ENCODE data around the gene NUDT9. TPM values are rescaled to one million over a fixed set of nuclear protein-coding genes. Genes with fewer than 3 reads are reported as not detected.
"Not testable (repeated sequence)": the region's sequence is repeated elsewhere in the genome, so short reads cannot be mapped to it uniquely, and the experiment has no call there.

Gene NUDT9
- total RNA-seq, 1 donor from 2014 or later: 20.6 TPM

- Histone ChIP-seq H3K4me3 (no peak overlapping the region), H3K4me1 (no peaks in the 10 kb centered on the region), H3K27me3 (no peaks in the 10 kb centered on the region), H3K36me3 (no peaks in the 10 kb centered on the region), H3K27ac (no peak overlapping the region), H3K9me3 (no peaks in the 10 kb centered on the region)
- DNase-seq (ENCODE audit: extremely low spot score in 2 of 2): no peak
- intact Hi-C loops (cut with DNase I): no loop called here
- TF ChIP-seq, protein P1, sequence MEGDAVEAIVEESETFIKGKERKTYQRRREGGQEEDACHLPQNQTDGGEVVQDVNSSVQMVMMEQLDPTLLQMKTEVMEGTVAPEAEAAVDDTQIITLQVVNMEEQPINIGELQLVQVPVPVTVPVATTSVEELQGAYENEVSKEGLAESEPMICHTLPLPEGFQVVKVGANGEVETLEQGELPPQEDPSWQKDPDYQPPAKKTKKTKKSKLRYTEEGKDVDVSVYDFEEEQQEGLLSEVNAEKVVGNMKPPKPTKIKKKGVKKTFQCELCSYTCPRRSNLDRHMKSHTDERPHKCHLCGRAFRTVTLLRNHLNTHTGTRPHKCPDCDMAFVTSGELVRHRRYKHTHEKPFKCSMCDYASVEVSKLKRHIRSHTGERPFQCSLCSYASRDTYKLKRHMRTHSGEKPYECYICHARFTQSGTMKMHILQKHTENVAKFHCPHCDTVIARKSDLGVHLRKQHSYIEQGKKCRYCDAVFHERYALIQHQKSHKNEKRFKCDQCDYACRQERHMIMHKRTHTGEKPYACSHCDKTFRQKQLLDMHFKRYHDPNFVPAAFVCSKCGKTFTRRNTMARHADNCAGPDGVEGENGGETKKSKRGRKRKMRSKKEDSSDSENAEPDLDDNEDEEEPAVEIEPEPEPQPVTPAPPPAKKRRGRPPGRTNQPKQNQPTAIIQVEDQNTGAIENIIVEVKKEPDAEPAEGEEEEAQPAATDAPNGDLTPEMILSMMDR (IDR thresholded peaks at IDR 0.05): no peak
- TF ChIP-seq POLR2AphosphoS5 (IDR thresholded peaks at IDR 0.05; ENCODE audit: insufficient read depth in 1 of 2, low read depth in 1 of 2) (no peak), POLR2A (IDR thresholded peaks at IDR 0.05) (no peak)
Measured at GRCh38 chr4:87399954-87400353, 22.4 kb upstream of the NUDT9 start.

DNA sequence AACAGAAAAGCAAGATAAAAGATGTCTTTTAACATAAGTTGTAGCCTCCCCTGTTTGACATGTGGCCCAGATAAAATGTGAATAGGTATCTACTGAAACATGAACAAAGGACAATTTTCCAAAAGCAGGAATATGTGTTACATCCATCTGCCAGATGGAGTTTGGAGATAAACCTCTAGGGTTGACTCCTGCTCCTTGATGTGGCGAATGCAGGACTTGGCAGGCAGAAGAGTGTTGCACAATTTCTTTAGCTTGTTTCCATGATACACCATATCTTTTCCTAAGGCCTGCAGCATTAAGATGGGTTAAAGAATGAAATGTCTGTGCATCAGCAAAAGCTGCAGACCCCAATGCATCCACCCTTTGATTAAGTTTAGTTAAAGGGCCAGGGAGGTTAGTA is 18.6 kb upstream of the NUDT9 start:
- DNase-seq (ENCODE audit: extremely low spot score in 2 of 2); H3K36me3 ChIP-seq; H3K27ac ChIP-seq; H3K27me3 ChIP-seq; H3K4me3 ChIP-seq; intact Hi-C loops (cut with DNase I); H3K9me3 ChIP-seq; H3K4me1 ChIP-seq: not testable (repeated sequence)

DNA sequence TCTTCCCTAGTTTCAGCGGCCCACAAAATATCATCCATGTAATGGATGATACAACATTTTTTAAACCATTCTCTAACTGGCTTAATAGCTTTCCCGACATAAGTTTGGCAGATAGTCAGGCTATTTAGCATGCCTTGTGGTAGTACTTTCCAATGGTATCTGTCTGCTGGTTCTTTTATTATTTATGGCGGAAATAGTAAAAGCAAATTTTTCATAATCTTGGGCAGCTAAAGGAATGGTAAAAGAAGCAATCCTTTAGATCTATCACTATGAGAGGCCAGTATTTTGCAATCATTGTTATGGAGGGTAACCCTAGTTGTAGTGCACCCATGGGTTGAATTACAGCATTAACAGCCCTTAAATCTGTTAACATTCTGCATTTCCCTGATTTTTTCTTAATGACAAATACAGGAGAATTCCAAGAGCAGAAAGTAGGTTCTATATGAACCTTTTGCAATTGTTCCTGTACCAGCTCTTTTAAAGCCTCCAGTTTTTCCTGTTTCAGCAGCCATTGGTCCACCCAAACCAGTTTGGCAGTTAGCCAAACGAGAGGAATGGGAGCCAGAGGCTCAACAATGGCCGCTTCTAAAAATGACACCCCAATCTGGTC is 17.1 kb upstream of the NUDT9 start:
- H3K27ac ChIP-seq: no peak overlapping the region
- intact Hi-C loops (cut with DNase I): no loop called here
- H3K4me3 ChIP-seq: no peak overlapping the region
- no peaks in the 10 kb centered on the region for H3K27me3 ChIP-seq
- no peaks in the 10 kb centered on the region for H3K36me3 ChIP-seq
- H3K9me3 ChIP-seq: no peaks in the 10 kb centered on the region
- H3K4me1 ChIP-seq: no peaks in the 10 kb centered on the region
- TF ChIP-seq POLR2AphosphoS5 (IDR thresholded peaks at IDR 0.05; ENCODE audit: insufficient read depth in 1 of 2, low read depth in 1 of 2) (no peak), POLR2A (IDR thresholded peaks at IDR 0.05) (no peak)
- TF ChIP-seq, protein P1 (IDR thresholded peaks at IDR 0.05): no peak
- no peak for DNase-seq (ENCODE audit: extremely low spot score in 2 of 2)

DNA sequence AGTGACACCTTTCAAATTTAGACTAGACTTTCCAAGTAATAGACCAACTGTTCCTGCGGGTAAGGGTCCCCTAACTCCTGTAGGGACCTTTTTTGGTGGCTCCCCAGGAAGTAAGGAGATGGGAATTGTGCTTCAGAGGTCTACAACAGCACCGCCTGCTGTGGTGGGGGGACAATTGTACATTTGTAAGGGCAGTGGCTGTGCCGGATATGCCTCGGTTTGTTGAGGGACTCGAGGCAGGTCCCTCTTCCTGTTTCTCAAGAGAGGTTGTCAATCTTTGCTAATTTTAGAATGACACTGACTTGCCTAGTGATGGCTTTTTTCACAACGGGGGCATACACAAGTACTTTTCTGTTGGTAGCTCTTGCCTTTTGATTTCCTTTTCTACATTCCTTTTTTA is 15.9 kb upstream of the NUDT9 start:
- no peaks in the 10 kb centered on the region for H3K9me3 ChIP-seq
- intact Hi-C loops (cut with DNase I): no loop called here
- H3K27me3 ChIP-seq: no peaks in the 10 kb centered on the region
- no peaks in the 10 kb centered on the region for H3K4me1 ChIP-seq
- TF ChIP-seq, protein P1 (IDR thresholded peaks at IDR 0.05): no peak
- TF ChIP-seq POLR2AphosphoS5 (IDR thresholded peaks at IDR 0.05; ENCODE audit: insufficient read depth in 1 of 2, low read depth in 1 of 2): no peak
- no peak for TF ChIP-seq POLR2A (IDR thresholded peaks at IDR 0.05)
- DNase-seq (ENCODE audit: extremely low spot score in 2 of 2): no peak
- no peak overlapping the region for H3K27ac ChIP-seq
- H3K36me3 ChIP-seq: no peaks in the 10 kb centered on the region
- H3K4me3 ChIP-seq: no peak overlapping the region

- DNase-seq (ENCODE audit: extremely low spot score in 2 of 2); H3K27ac ChIP-seq; intact Hi-C loops (cut with DNase I); H3K4me3 ChIP-seq; H3K27me3 ChIP-seq; H3K4me1 ChIP-seq; H3K36me3 ChIP-seq; H3K9me3 ChIP-seq: not testable (repeated sequence)
Measured at GRCh38 chr4:87406902-87407301, 15.5 kb upstream of the NUDT9 start.

DNA sequence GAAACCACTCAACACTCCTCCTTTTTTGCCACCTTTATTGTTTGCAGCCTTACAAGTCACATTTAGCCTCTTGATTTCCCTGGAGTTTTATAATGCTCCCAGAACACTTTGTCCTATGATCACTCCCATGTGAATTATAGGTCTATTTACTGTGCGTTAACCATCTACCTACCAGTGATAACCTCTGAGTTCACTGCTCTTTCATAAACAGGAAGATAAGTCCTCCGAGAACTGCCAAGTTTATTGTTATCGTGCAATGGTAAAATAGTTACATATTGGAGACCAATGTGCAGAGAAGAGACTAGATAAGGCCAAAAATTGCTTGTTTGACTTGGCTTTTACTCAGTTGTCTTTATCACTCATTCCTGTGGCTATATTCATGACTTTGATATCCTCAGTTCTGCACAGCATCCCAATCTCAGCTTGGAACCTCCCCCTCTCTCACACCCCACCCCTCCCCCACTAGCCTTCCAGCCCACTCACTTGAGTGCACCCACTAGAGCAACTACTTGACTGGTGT is 12.9 kb upstream of the NUDT9 start:
- TF ChIP-seq, protein P1 (IDR thresholded peaks at IDR 0.05): no peak
- no peak for TF ChIP-seq POLR2AphosphoS5 (IDR thresholded peaks at IDR 0.05; ENCODE audit: insufficient read depth in 1 of 2, low read depth in 1 of 2)
- TF ChIP-seq POLR2A (IDR thresholded peaks at IDR 0.05): no peak
- H3K9me3 ChIP-seq: no peaks in the 10 kb centered on the region
- H3K4me3 ChIP-seq: no peak overlapping the region
- DNase-seq (ENCODE audit: extremely low spot score in 2 of 2): no peak
- no peaks in the 10 kb centered on the region for H3K36me3 ChIP-seq
- no peaks in the 10 kb centered on the region for H3K4me1 ChIP-seq
- intact Hi-C loops (cut with DNase I): no loop called here
- no peaks in the 10 kb centered on the region for H3K27me3 ChIP-seq
- no peak overlapping the region for H3K27ac ChIP-seq

Measured in vagina (tissue), 2 donors.